Heart left ventricle (tissue), 13 donors: ENCODE data around the gene PCP4L1.

Source experiments
- POLR2A ChIP-seq, 2 donors: fragments of 450-650 bp; IDR thresholded peaks; one replicate each; pipeline ENCODE4 v1.6.1; 2017; ENCODE audit warnings: antibody characterized with exemption in 2 of 2, mild to moderate bottlenecking in 2 of 2, moderate library complexity in 2 of 2
- TF ChIP-seq, protein P1 (sequence below), 12 donors: fragments of 200-600 bp; sonication (generic) in 4 of 12; IDR thresholded peaks; one replicate each; pipeline versions ENCODE4 v1.5.0 to v1.8.0; 2018 to 2022; ENCODE audit warnings: antibody characterized with exemption in 12 of 12, mild to moderate bottlenecking in 5 of 12
- donor health status: ischemic (EF 13 %, LVEDD 7.1; RV severe dilation, severe dysfunction).
- donor health status: DM: no; HTN: yes; CAD: no.
- donor health status: DM: no; HTN: no; CAD: no.
- donor health status: ischemic (EF 25% LVEDD 6.9; RV normal size, moderate dysfunction).
- donor health status: ischemic (EF 25% LVEDD 5.7; RV mildly dilated, moderate dysfunction).
- donor health status: ischemic (EF 35%, LVEDD 5.7; RV mildly dilated, moderate dysfunction).
- donor health status: nonischemic (EF 11% LVEDD 7.7; RV severe dilation, severe dysfunction).
- donor health status: DM: yes; HTN: yes; CAD: no.
- donor health status: PGD.
- donor health status: ischemic (EF 29% LVEDD 5.4; RV normal size, mild dysfunction).
- donor health status: nonischemic (EF 23%, LVEDD 6.1; RV moderate dilation, normal function).

DNA sequence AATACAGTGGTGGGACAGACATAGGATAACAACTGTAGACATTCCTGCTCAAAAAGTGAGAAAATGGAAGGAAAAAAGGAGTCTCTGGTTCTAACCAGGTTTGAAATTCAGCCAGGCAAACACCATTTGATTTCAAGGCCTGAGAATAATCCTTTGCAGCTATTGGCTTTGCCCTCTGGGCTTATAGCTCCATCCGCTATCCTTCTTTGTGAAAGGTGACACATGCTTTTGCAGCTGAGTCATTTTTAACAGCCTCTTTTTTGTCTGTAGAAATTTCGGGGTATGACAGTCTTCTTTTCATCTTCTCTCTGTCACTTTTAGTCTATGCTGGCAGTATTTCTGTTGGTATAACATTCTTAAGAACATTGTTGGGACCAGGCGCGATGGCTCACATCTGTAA is 71.8 kb downstream of the PCP4L1 start:
- TF ChIP-seq, protein P1, sequence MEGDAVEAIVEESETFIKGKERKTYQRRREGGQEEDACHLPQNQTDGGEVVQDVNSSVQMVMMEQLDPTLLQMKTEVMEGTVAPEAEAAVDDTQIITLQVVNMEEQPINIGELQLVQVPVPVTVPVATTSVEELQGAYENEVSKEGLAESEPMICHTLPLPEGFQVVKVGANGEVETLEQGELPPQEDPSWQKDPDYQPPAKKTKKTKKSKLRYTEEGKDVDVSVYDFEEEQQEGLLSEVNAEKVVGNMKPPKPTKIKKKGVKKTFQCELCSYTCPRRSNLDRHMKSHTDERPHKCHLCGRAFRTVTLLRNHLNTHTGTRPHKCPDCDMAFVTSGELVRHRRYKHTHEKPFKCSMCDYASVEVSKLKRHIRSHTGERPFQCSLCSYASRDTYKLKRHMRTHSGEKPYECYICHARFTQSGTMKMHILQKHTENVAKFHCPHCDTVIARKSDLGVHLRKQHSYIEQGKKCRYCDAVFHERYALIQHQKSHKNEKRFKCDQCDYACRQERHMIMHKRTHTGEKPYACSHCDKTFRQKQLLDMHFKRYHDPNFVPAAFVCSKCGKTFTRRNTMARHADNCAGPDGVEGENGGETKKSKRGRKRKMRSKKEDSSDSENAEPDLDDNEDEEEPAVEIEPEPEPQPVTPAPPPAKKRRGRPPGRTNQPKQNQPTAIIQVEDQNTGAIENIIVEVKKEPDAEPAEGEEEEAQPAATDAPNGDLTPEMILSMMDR (IDR thresholded peaks at IDR 0.05): no peak
- TF ChIP-seq POLR2A (IDR thresholded peaks at IDR 0.05): no peak
